Lower leg skin (tissue), 4 donors: Measurements from ENCODE around the gene POLR2I. TPM values are rescaled to one million over a fixed set of nuclear protein-coding genes. Genes with fewer than 3 reads are reported as not detected.

Experiments used
- DNase-seq, 2 donors: peaks; one replicate each; pipeline ENCODE4 v3.0.0-alpha.2; 2019; ENCODE audit warnings: low spot score in 2 of 2
- H3K4me3 ChIP-seq: fragments of 200-600 bp; sonication (generic); 2 replicates; pipeline ENCODE4 v1.5.1; 2017; ENCODE audit warnings: mild to moderate bottlenecking, low read depth; ENCODE audit not compliant: poor library complexity, severe bottlenecking
- CTCF ChIP-seq, 3 donors: fragments of 450-650 bp; IDR thresholded peaks; one replicate each; pipeline ENCODE4 v1.5.1; 2016; ENCODE audit warnings: antibody characterized with exemption in 3 of 3, mild to moderate bottlenecking in 3 of 3, moderate library complexity in 2 of 3
- POLR2A ChIP-seq, 2 donors: fragments of 450-650 bp; IDR thresholded peaks; one replicate each; pipeline ENCODE4 v1.6.1; 2016 to 2017; ENCODE audit warnings: antibody characterized with exemption in 2 of 2, mild to moderate bottlenecking in 1 of 2, moderate library complexity in 1 of 2
- WGBS, 2 donors: methylation state at CpG; one replicate each; pipeline ENCODE4 v1.1.5; 2018; 5-methylcytosine and 5-hydroxymethylcytosine counted together
- intact Hi-C: fragments of 100-400 bp; cut with DNase I; formaldehyde crosslinking; loops from one replicate; pipeline ENCODE4 v1.15.0; 2023; ENCODE audit warnings: low total_unique reads
- total RNA-seq, 4 donors: library from RNA; depleted of rRNA; stranded (reverse); fragments of >200 nt; gene quantifications; one replicate each; pipeline ENCODE4 v1.1.0, GENCODE V29; 2016

Gene POLR2I
- total RNA-seq, 4 donors from 2014 or later: 32.0 to 74.8 (median 57.5) TPM

GRCh38 chr19:36067681-36068080 lies 47.0 kb downstream of the POLR2I start:
- H3K4me3 ChIP-seq: no peak overlapping the region
- no peak for TF ChIP-seq POLR2A (IDR thresholded peaks at IDR 0.05)
- no peak for TF ChIP-seq CTCF (IDR thresholded peaks at IDR 0.05)
- intact Hi-C loops: no loop called here
- no peak for DNase-seq
- WGBS, 2 donors: 97% methylated on average over 11 of the region's 11 CpGs

- intact Hi-C loops: no loop called here
- 93 to 95% methylated on average over 8 of the region's 8 CpGs for WGBS, 2 donors
- no peak for DNase-seq
These were observed 49.8 kb downstream of the POLR2I start for GRCh38 chr19:36064826-36065225.

More at GRCh38 chr19:36064826-36065225, 49.8 kb downstream of the POLR2I start:
- no peak overlapping the region for H3K4me3 ChIP-seq
- TF ChIP-seq CTCF (IDR thresholded peaks at IDR 0.05) (no peak), POLR2A (IDR thresholded peaks at IDR 0.05) (no peak)

Other genes starting within 250 kb of the POLR2I start
- gene APLP1, start 246.3 kb downstream of the POLR2I start, total RNA-seq: 1 to 10 TPM; 1.6 to 5.6 (median 2.3) TPM
- gene NFKBID, start 214.3 kb downstream of the POLR2I start, total RNA-seq: 100 to 1,000 TPM in 1 of 4 donors, 10 to 100 TPM in 1, 1 to 10 TPM in 2; 5.9 to 476 (median 25.8) TPM
- gene HCST, start 212.3 kb downstream of the POLR2I start, total RNA-seq: 1 to 10 TPM in 2 of 4 donors, under 1 TPM in 1, not detected in 1; 0.79 to 8.4 (median 4.4) TPM
- 10 to 100 TPM; 25.7 to 29.9 (median 28.4) TPM for gene TYROBP, start 206.6 kb downstream of the POLR2I start, total RNA-seq
- 10 to 100 TPM in 3 of 4 donors, 1 to 10 TPM in 1; 6.8 to 17.9 (median 11.4) TPM for gene LRFN3, start 178.5 kb downstream of the POLR2I start, total RNA-seq
- 10 to 100 TPM; 51.6 to 83.8 (median 64.4) TPM for gene SDHAF1, start 119.7 kb downstream of the POLR2I start, total RNA-seq
- gene SYNE4, start 106.1 kb downstream of the POLR2I start, total RNA-seq: 1 to 10 TPM in 2 of 4 donors, under 1 TPM in 1, not detected in 1; 0.89 to 5.8 (median 1.8) TPM
- 10 to 100 TPM; 11.9 to 37.9 (median 25.0) TPM for gene ALKBH6, start 100.7 kb downstream of the POLR2I start, total RNA-seq
- gene CLIP3, start 82.0 kb downstream of the POLR2I start, total RNA-seq: 10 to 100 TPM in 1 of 4 donors, 1 to 10 TPM in 3; 2.1 to 42.3 (median 4.8) TPM
- 10 to 100 TPM in 1 of 4 donors, 1 to 10 TPM in 3; 9.1 to 27.4 (median 9.5) TPM for gene THAP8, start 60.6 kb downstream of the POLR2I start, total RNA-seq
- 1 to 10 TPM; 1.3 to 3.0 (median 2.3) TPM for gene WDR62, start 60.0 kb downstream of the POLR2I start, total RNA-seq
- gene OVOL3, start 3.7 kb downstream of the POLR2I start, total RNA-seq: not detected
- gene TBCB, start 593 bp upstream of the POLR2I start, total RNA-seq: 100 to 1,000 TPM in 2 of 4 donors, 10 to 100 TPM in 2; 60.8 to 113 (median 94.5) TPM
- gene CAPNS1, start 25.2 kb upstream of the POLR2I start, total RNA-seq: 100 to 1,000 TPM in 1 of 4 donors, 10 to 100 TPM in 3; 33.3 to 125 (median 83.2) TPM
- 10 to 100 TPM in 1 of 4 donors, 1 to 10 TPM in 3; 1.1 to 12.9 (median 6.3) TPM for gene COX7A1, start 37.6 kb upstream of the POLR2I start, total RNA-seq
- 1 to 10 TPM; 1.4 to 4.5 (median 3.7) TPM for gene ZNF565, start 99.8 kb upstream of the POLR2I start, total RNA-seq
- gene ZNF146, start 100.2 kb upstream of the POLR2I start, total RNA-seq: 10 to 100 TPM; 55.8 to 78.6 (median 66.5) TPM